ENCODE data around the gene N4BP2.

GRCh38 chr4:40168070-40168469 lies 111.4 kb downstream of the N4BP2 start:
- TF ChIP-seq, protein P1, sequence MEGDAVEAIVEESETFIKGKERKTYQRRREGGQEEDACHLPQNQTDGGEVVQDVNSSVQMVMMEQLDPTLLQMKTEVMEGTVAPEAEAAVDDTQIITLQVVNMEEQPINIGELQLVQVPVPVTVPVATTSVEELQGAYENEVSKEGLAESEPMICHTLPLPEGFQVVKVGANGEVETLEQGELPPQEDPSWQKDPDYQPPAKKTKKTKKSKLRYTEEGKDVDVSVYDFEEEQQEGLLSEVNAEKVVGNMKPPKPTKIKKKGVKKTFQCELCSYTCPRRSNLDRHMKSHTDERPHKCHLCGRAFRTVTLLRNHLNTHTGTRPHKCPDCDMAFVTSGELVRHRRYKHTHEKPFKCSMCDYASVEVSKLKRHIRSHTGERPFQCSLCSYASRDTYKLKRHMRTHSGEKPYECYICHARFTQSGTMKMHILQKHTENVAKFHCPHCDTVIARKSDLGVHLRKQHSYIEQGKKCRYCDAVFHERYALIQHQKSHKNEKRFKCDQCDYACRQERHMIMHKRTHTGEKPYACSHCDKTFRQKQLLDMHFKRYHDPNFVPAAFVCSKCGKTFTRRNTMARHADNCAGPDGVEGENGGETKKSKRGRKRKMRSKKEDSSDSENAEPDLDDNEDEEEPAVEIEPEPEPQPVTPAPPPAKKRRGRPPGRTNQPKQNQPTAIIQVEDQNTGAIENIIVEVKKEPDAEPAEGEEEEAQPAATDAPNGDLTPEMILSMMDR (IDR thresholded peaks at IDR 0.05 in 8 of 11, conservative IDR thresholded peaks at IDR 0.05 in 3 of 11): no peak
- no peak for TF ChIP-seq POLR2AphosphoS5 (IDR thresholded peaks at IDR 0.05)
- TF ChIP-seq POLR2A (IDR thresholded peaks at IDR 0.05): no peak
